ENCODE data around the gene SLC9A9. TPM values are rescaled to one million over a fixed set of nuclear protein-coding genes. Genes with fewer than 3 reads are reported as not detected.

The SLC9A9 gene
- polyA plus RNA-seq, 1 donor from 2014 or later: 0.54 TPM

DNA sequence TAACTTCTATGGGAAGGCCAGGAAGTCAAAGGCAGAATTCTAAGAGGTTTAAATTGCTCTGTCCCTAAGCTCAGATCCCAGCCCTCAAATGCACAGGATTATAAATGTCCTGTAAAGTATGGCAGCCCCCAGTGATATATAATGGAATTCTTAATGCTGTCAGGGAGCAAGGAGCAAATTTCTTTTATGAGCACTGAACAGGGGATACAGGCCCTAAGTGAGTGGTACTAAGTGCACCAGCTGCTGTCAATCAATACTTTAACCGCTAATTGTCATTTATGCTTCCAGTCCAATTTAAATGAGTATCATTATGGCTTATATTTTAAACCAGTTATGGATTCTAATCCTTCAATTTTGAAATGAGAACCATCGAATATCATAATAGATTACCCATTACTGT lies 4.7 kb downstream of the SLC9A9 start:
- H3K9me2 ChIP-seq (ENCODE audit: insufficient read depth, low read length): no peaks in the 10 kb centered on the region
- no peak overlapping the region for H2AFZ ChIP-seq (ENCODE audit: low read depth, low read length)
- H4K20me1 ChIP-seq (ENCODE audit: insufficient read depth): no peaks in the 10 kb centered on the region
- no peaks in the 10 kb centered on the region for H3K79me2 ChIP-seq (replicated peaks; ENCODE audit: insufficient read depth, low read length)
- H3K4me2 ChIP-seq (ENCODE audit: low read length): no peak overlapping the region
- no peaks in the 10 kb centered on the region for H3K27me3 ChIP-seq (ENCODE audit: insufficient read depth, low read depth, low read length)
- no peak for TF ChIP-seq MXI1 (conservative IDR thresholded peaks at IDR 0.05; ENCODE audit: poor library complexity, severe bottlenecking)
- no peak for TF ChIP-seq EP300 (conservative IDR thresholded peaks at IDR 0.05; ENCODE audit: poor library complexity, severe bottlenecking)
- TF ChIP-seq RAD21 (conservative IDR thresholded peaks at IDR 0.05): no peak
- TF ChIP-seq TAF1 (IDR thresholded peaks at IDR 0.05; ENCODE audit: low read depth): no peak
- TF ChIP-seq SMC3 (conservative IDR thresholded peaks at IDR 0.05; ENCODE audit: poor library complexity): no peak
- TF ChIP-seq, protein P1, sequence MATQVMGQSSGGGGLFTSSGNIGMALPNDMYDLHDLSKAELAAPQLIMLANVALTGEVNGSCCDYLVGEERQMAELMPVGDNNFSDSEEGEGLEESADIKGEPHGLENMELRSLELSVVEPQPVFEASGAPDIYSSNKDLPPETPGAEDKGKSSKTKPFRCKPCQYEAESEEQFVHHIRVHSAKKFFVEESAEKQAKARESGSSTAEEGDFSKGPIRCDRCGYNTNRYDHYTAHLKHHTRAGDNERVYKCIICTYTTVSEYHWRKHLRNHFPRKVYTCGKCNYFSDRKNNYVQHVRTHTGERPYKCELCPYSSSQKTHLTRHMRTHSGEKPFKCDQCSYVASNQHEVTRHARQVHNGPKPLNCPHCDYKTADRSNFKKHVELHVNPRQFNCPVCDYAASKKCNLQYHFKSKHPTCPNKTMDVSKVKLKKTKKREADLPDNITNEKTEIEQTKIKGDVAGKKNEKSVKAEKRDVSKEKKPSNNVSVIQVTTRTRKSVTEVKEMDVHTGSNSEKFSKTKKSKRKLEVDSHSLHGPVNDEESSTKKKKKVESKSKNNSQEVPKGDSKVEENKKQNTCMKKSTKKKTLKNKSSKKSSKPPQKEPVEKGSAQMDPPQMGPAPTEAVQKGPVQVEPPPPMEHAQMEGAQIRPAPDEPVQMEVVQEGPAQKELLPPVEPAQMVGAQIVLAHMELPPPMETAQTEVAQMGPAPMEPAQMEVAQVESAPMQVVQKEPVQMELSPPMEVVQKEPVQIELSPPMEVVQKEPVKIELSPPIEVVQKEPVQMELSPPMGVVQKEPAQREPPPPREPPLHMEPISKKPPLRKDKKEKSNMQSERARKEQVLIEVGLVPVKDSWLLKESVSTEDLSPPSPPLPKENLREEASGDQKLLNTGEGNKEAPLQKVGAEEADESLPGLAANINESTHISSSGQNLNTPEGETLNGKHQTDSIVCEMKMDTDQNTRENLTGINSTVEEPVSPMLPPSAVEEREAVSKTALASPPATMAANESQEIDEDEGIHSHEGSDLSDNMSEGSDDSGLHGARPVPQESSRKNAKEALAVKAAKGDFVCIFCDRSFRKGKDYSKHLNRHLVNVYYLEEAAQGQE (IDR thresholded peaks at IDR 0.05; ENCODE audit: borderline replicate concordance): no peak
- H3K9ac ChIP-seq (ENCODE audit: low read length): no peak overlapping the region
- no peaks in the 10 kb centered on the region for H3F3A ChIP-seq (ENCODE audit: insufficient read depth, low read length, poor library complexity, severe bottlenecking)
- no peak overlapping the region for H3K27ac ChIP-seq (ENCODE audit: low read length)
- no peaks in the 10 kb centered on the region for H3K36me3 ChIP-seq (ENCODE audit: insufficient read depth, low read length)
- H3K4me3 ChIP-seq (ENCODE audit: low read length): no peak overlapping the region
- no peaks in the 10 kb centered on the region for H3K9me3 ChIP-seq (ENCODE audit: low read length)

DNA sequence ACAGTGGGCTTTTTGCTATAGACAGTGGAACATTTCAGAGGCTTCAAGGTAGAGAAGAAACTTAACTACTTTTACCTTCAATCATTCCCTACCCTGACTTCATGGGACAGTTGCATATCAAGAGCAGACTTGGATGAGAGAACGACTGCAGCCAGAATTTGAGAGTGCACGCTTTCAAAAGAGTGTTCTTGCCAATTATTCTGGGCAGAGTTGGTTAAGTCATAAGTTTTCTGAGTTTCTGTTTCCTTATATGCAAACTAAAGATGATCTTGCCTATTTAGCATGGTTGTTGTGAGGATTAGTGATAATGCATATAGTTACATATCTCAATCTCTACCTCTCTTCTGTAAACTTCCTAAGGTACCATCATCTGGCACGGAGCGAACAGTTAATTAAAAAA lies 7.6 kb downstream of the SLC9A9 start:
- Histone ChIP-seq H3K79me2 (replicated peaks; ENCODE audit: insufficient read depth, low read length) (no peaks in the 10 kb centered on the region), H3K9ac (ENCODE audit: low read length) (no peak overlapping the region), H3K36me3 (ENCODE audit: insufficient read depth, low read length) (no peaks in the 10 kb centered on the region), H3K9me2 (ENCODE audit: insufficient read depth, low read length) (no peaks in the 10 kb centered on the region), H3K9me3 (ENCODE audit: low read length) (no peaks in the 10 kb centered on the region), H4K20me1 (ENCODE audit: insufficient read depth) (no peaks in the 10 kb centered on the region), H3K27ac (ENCODE audit: low read length) (no peak overlapping the region), H3F3A (ENCODE audit: insufficient read depth, low read length, poor library complexity, severe bottlenecking) (no peaks in the 10 kb centered on the region), H3K27me3 (ENCODE audit: insufficient read depth, low read depth, low read length) (no peaks in the 10 kb centered on the region), H2AFZ (ENCODE audit: low read depth, low read length) (no peak overlapping the region), H3K4me2 (ENCODE audit: low read length) (no peak overlapping the region), H3K4me3 (ENCODE audit: low read length) (no peak overlapping the region)
- TF ChIP-seq RAD21 (conservative IDR thresholded peaks at IDR 0.05) (no peak), POLR2AphosphoS5 (IDR thresholded peaks at IDR 0.05) (no peak), EP300 (conservative IDR thresholded peaks at IDR 0.05; ENCODE audit: poor library complexity, severe bottlenecking) (no peak), SMC3 (conservative IDR thresholded peaks at IDR 0.05; ENCODE audit: poor library complexity) (no peak), EZH2 (IDR thresholded peaks at IDR 0.05; ENCODE audit: borderline replicate concordance, insufficient read depth, low read length, poor library complexity, severe bottlenecking) (no peak), MXI1 (conservative IDR thresholded peaks at IDR 0.05; ENCODE audit: poor library complexity, severe bottlenecking) (no peak), TAF1 (IDR thresholded peaks at IDR 0.05; ENCODE audit: low read depth) (no peak)
- TF ChIP-seq, protein P1 (IDR thresholded peaks at IDR 0.05; ENCODE audit: borderline replicate concordance): no peak
- TF ChIP-seq, protein P2, sequence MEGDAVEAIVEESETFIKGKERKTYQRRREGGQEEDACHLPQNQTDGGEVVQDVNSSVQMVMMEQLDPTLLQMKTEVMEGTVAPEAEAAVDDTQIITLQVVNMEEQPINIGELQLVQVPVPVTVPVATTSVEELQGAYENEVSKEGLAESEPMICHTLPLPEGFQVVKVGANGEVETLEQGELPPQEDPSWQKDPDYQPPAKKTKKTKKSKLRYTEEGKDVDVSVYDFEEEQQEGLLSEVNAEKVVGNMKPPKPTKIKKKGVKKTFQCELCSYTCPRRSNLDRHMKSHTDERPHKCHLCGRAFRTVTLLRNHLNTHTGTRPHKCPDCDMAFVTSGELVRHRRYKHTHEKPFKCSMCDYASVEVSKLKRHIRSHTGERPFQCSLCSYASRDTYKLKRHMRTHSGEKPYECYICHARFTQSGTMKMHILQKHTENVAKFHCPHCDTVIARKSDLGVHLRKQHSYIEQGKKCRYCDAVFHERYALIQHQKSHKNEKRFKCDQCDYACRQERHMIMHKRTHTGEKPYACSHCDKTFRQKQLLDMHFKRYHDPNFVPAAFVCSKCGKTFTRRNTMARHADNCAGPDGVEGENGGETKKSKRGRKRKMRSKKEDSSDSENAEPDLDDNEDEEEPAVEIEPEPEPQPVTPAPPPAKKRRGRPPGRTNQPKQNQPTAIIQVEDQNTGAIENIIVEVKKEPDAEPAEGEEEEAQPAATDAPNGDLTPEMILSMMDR (IDR thresholded peaks at IDR 0.05; ENCODE audit: poor library complexity, severe bottlenecking): no peak
